HCT116 (cell line): Measurements from ENCODE around the gene NT5C1A. TPM values are rescaled to one million over a fixed set of nuclear protein-coding genes. Genes with fewer than 3 reads are reported as not detected.

Experiments
- ATAC-seq: fragments of 200-7000 bp; cut with Tn5 transposase; 2 replicates; pipeline ENCODE4 v1.9.1; 2020; ENCODE audit warnings: mild to moderate bottlenecking, moderate library complexity
- BruUV-seq: library from RNA; stranded (reverse); fragments of 400-500 nt; replicated peaks from 2 replicates; lab custom pipeline; 2021; lab: Mats Ljungman, UMichigan
- CTCF ChIA-PET: fragments of 300-600 bp; sonication (Branson Sonifier 250); formaldehyde crosslinking; loops from one replicate; lab custom pipeline; 2021; ENCODE audit warnings: antibody characterized with exemption; lab: Charles Lee
- POLR2A ChIA-PET: fragments of 300-600, 350-600 bp; sonication (Branson Sonifier 250); formaldehyde crosslinking; loops from one replicate; lab custom pipeline; 2021; ENCODE audit warnings: antibody characterized with exemption; lab: Charles Lee
- RAD21 ChIA-PET, 2 experiments: fragments of 300-600 bp; sonication (Branson Sonifier 250); formaldehyde crosslinking; loops; one replicate each; lab custom pipeline; 2023; ENCODE audit warnings: low total read pairs in 2 of 2; ENCODE audit not compliant: uncharacterized antibody in 2 of 2, unreplicated experiment in 2 of 2, low non-redundant PET in 1 of 2; lab: Charles Lee
- DNase-seq: peaks from one replicate; pipeline ENCODE4 v3.0.0-alpha.2; 2010; ENCODE audit warnings: low read depth, low spot score
- H2AFZ ChIP-seq: fragments of 200-600 bp; shearing (Covaris generic), sonication (generic); 2 replicates; pipeline ENCODE4 v1.6.1; 2017; ENCODE audit warnings: low read depth, mixed run types, mixed read lengths, antibody characterized with exemption, low read length; ENCODE audit not compliant: poor library complexity, severe bottlenecking
- H3K27ac ChIP-seq: 2 replicates; pipeline ENCODE4 v1.5.1; 2012; ENCODE audit warnings: low read depth, low read length
- H3K27me3 ChIP-seq: fragments of 200-600 bp; sonication (generic); 2 replicates; pipeline ENCODE4 v1.6.1; 2016; ENCODE audit warnings: mixed run types, low read length, mixed read lengths; ENCODE audit not compliant: insufficient read depth
- H3K36me3 ChIP-seq, 2 experiments: fragments of 200-500 bp in 1 of 2; fragments of 200-600 bp in 1 of 2; sonication (Bioruptor generic) in 1 of 2; sonication (generic) in 1 of 2; 2 replicates each; pipeline versions ENCODE4 v1.5.1 to v1.6.1; 2014 to 2016; ENCODE audit warnings: low read length in 2 of 2, inconsistent platforms in 1 of 2, mixed read lengths in 1 of 2, mixed run types in 1 of 2; ENCODE audit not compliant: insufficient read depth in 2 of 2, control insufficient read depth in 1 of 2
- H3K4me1 ChIP-seq, 2 experiments: fragments of 200-600 bp in 1 of 2; sonication (generic) in 1 of 2; 2 replicates each; pipeline versions ENCODE4 v1.5.1 to v1.6.1; 2012 to 2017; ENCODE audit warnings: low read length in 2 of 2, inconsistent platforms in 1 of 2, mild to moderate bottlenecking in 1 of 2, mixed read lengths in 1 of 2, mixed run types in 1 of 2, moderate library complexity in 1 of 2; ENCODE audit not compliant: insufficient read depth in 2 of 2, control insufficient read depth in 1 of 2
- H3K4me2 ChIP-seq: fragments of 200-600 bp; sonication (generic); 2 replicates; pipeline ENCODE4 v1.6.1; 2017; ENCODE audit warnings: mixed run types, low read length, mixed read lengths
- H3K4me3 ChIP-seq, 2 experiments: fragments of 200-600 bp in 1 of 2; sonication (generic) in 1 of 2; replicated peaks in 1 of 2; 2 replicates each; pipeline ENCODE4 v1.5.1; 2011 to 2016; ENCODE audit warnings: low read length in 2 of 2, control low read depth in 1 of 2, low read depth in 1 of 2, mild to moderate bottlenecking in 1 of 2, mixed read lengths in 1 of 2, mixed run types in 1 of 2
- H3K79me2 ChIP-seq: fragments of 200-600 bp; sonication (generic); 2 replicates; pipeline ENCODE4 v1.6.1; 2017; ENCODE audit warnings: mild to moderate bottlenecking, mixed run types, low read length, moderate library complexity, mixed read lengths; ENCODE audit not compliant: insufficient read depth
- H3K9ac ChIP-seq: fragments of 200-600 bp; sonication (generic); 2 replicates; pipeline ENCODE4 v1.6.1; 2016; ENCODE audit warnings: low read length, mixed read lengths
- H3K9me2 ChIP-seq: fragments of 200-600 bp; sonication (generic), shearing (Covaris generic); 2 replicates; pipeline ENCODE4 v1.6.1; 2017; ENCODE audit warnings: mixed run types, mild to moderate bottlenecking, moderate library complexity; ENCODE audit not compliant: insufficient read depth
- H3K9me3 ChIP-seq, 2 experiments: fragments of 200-500 bp in 1 of 2; fragments of 200-600 bp in 1 of 2; sonication (Bioruptor generic) in 1 of 2; sonication (generic) in 1 of 2; 2 replicates each; pipeline ENCODE4 v1.6.1; 2014 to 2017; ENCODE audit warnings: low read length in 2 of 2, mixed read lengths in 2 of 2, inconsistent platforms in 1 of 2, low read depth in 1 of 2, mild to moderate bottlenecking in 1 of 2, mixed run types in 1 of 2, moderate library complexity in 1 of 2; ENCODE audit not compliant: control insufficient read depth in 1 of 2, insufficient read depth in 1 of 2
- H4K20me1 ChIP-seq: fragments of 200-600 bp; sonication (generic), shearing (Covaris generic); 2 replicates; pipeline ENCODE4 v1.6.1; 2017; ENCODE audit warnings: mixed run types, mild to moderate bottlenecking, moderate library complexity; ENCODE audit not compliant: insufficient read depth
- ATF3 ChIP-seq: IDR thresholded peaks from 2 replicates; pipeline ENCODE4 v1.6.1; 2012
- CBX3 ChIP-seq: IDR thresholded peaks from 2 replicates; pipeline ENCODE4 v1.6.1; 2012; ENCODE audit warnings: low read depth
- CEBPB ChIP-seq: IDR thresholded peaks from 2 replicates; pipeline ENCODE4 v1.6.1; 2012; ENCODE audit warnings: low read depth
- CTCF ChIP-seq, 3 experiments: fragments of 200-600 bp in 1 of 3; sonication (generic) in 1 of 3; IDR thresholded peaks in 2 of 3; conservative IDR thresholded peaks in 1 of 3; 2 replicates each; pipeline ENCODE4 v1.5.1; 2012 to 2017; ENCODE audit warnings: low read depth in 2 of 3, low read length in 2 of 3, antibody characterized with exemption in 1 of 3, borderline replicate concordance in 1 of 3, control low read depth in 1 of 3, mild to moderate bottlenecking in 1 of 3, mixed read lengths in 1 of 3, mixed run types in 1 of 3, moderate library complexity in 1 of 3; ENCODE audit not compliant: insufficient read depth in 1 of 3
- EGR1 ChIP-seq: IDR thresholded peaks from 2 replicates; pipeline ENCODE4 v1.6.1; 2012; ENCODE audit warnings: low read depth
- ELF1 ChIP-seq: IDR thresholded peaks from 2 replicates; pipeline ENCODE4 v1.6.1; 2012; ENCODE audit warnings: low read depth, borderline replicate concordance
- EZH2 ChIP-seq: fragments of 200-600 bp; sonication (generic); IDR thresholded peaks from 2 replicates; pipeline ENCODE4 v1.6.1; 2017; ENCODE audit warnings: antibody characterized with exemption, mixed run types
- JUND ChIP-seq: IDR thresholded peaks from 2 replicates; pipeline ENCODE4 v1.6.1; 2012
- MAX ChIP-seq: IDR thresholded peaks from 2 replicates; pipeline ENCODE4 v1.6.1; 2012
- POLR2AphosphoS5 ChIP-seq: IDR thresholded peaks from 2 replicates; pipeline ENCODE4 v1.6.1; 2011; ENCODE audit warnings: mild to moderate bottlenecking, low read depth, low read length, moderate library complexity
- RAD21 ChIP-seq: IDR thresholded peaks from 2 replicates; pipeline ENCODE4 v1.6.1; 2012; ENCODE audit warnings: low read depth, mild to moderate bottlenecking
- REST ChIP-seq: IDR thresholded peaks from 2 replicates; pipeline ENCODE4 v1.6.1; 2012; ENCODE audit warnings: low read depth
- SIN3A ChIP-seq: IDR thresholded peaks from 2 replicates; pipeline ENCODE4 v1.6.1; 2012; ENCODE audit warnings: low read depth
- SP1 ChIP-seq: IDR thresholded peaks from 2 replicates; pipeline ENCODE4 v1.6.1; 2012; ENCODE audit warnings: low read depth
- TCF7L2 ChIP-seq: IDR thresholded peaks from 2 replicates; pipeline ENCODE4 v1.7.0; 2011; ENCODE audit warnings: borderline replicate concordance, inconsistent platforms; ENCODE audit not compliant: insufficient read depth, insufficient read length; ENCODE audit errors: extremely low read depth
- YY1 ChIP-seq: IDR thresholded peaks from 2 replicates; pipeline ENCODE4 v1.6.1; 2011; ENCODE audit warnings: low read length, low read depth, moderate library complexity, mild to moderate bottlenecking; ENCODE audit not compliant: insufficient replicate concordance; ENCODE audit errors: extremely low read depth
- ZBTB33 ChIP-seq: IDR thresholded peaks from 2 replicates; pipeline ENCODE4 v1.6.1; 2011; ENCODE audit warnings: mild to moderate bottlenecking, low read length, moderate library complexity; ENCODE audit not compliant: insufficient replicate concordance; ENCODE audit errors: extremely low read depth
- ZFX ChIP-seq: fragments of 450-650 bp; IDR thresholded peaks from 2 replicates; pipeline ENCODE4 v1.6.1; 2017
- ZNF274 ChIP-seq: fragments of 200-500 bp; sonication (Bioruptor generic); IDR thresholded peaks from 2 replicates; pipeline ENCODE4 v1.6.1; 2014; ENCODE audit warnings: mild to moderate bottlenecking, low read depth, low read length, inconsistent platforms
- intact Hi-C: fragments of 100-400 bp; cut with micrococcal nuclease; formaldehyde crosslinking; loops from 2 replicates; pipeline ENCODE4 v1.10.0; 2022
- total RNA-seq: library from RNA; stranded (reverse); gene quantifications from one replicate; pipeline ENCODE4 v1.2.1, GENCODE V29; 2021; ENCODE audit not compliant: unreplicated experiment

The NT5C1A gene
- total RNA-seq, 1 experiment from 2014 or later = not detected

- intact Hi-C loops = loop anchor here (5.0 kb wide), 1 partner anchor 64 kb away; no protein-coding TSS in a partner anchor
- ChIA-PET POLR2A (interaction anchor here (1.6 kb wide), 1 partner anchor 52 kb away, joined by 8 read pairs; no protein-coding TSS in a partner anchor), CTCF (interaction anchor here (0.6 to 3.9 kb wide), 21 partner anchors 10 to 559 kb away, joined by 3 to 38 read pairs (median 4); partner anchors contain the start of genes HPCAL4 and PPIE), RAD21 (interaction anchor here (1.0 kb wide), 2 partner anchors 44 to 52 kb away, joined by 3 read pairs; no protein-coding TSS in a partner anchor)
- Histone ChIP-seq H3K79me2 (no peaks in the 10 kb centered on the region), H2AFZ (peak overlapping the region; percentile 97), H3K4me3 (peak overlapping the region; percentile 41 to 50), H3K9me2 (no peaks in the 10 kb centered on the region), H4K20me1 (no peaks in the 10 kb centered on the region), H3K36me3 (no peaks in the 10 kb centered on the region), H3K4me1 (peaks cover 0 to 18% of the 10 kb centered on the region in 2 experiments; a peak in 2 of 4 replicates), H3K27ac (no peak overlapping the region), H3K9ac (peak overlapping the region; percentile 25; the same call in 1 of the 2 replicates), H3K4me2 (peak overlapping the region; percentile 73), H3K27me3 (no peaks in the 10 kb centered on the region), H3K9me3 (no peaks in the 10 kb centered on the region)
- no TSS peak for BruUV-seq
- DNase-seq (peak; percentile 69), ATAC-seq (peak; percentile 94)
- no peak for TF ChIP-seq TCF7L2
- no peak for TF ChIP-seq EZH2
- no peak for TF ChIP-seq ZBTB33
- no peak for TF ChIP-seq CBX3
- TF ChIP-seq ZNF274 = no peak
- TF ChIP-seq YY1 = no peak
- TF ChIP-seq CTCF (IDR thresholded peaks at IDR 0.05 in 2 of 3, conservative IDR thresholded peaks at IDR 0.05 in 1 of 3; ENCODE audit: borderline replicate concordance in 1 of 3, insufficient read depth in 1 of 3, low read depth in 2 of 3, low read length in 2 of 3) = peak; percentile 58 to 94 (median 90); a peak in 5 of 6 replicates
- no peak for TF ChIP-seq EGR1
- TF ChIP-seq REST = no peak
- TF ChIP-seq MAX = no peak
- no peak for TF ChIP-seq SP1
- TF ChIP-seq JUND = no peak
- no peak for TF ChIP-seq ZFX
- no peak for TF ChIP-seq ELF1
- no peak for TF ChIP-seq CEBPB
- peak; percentile 57 for TF ChIP-seq RAD21
- no peak for TF ChIP-seq SIN3A
- no peak for TF ChIP-seq ATF3
- peak; percentile 51 for TF ChIP-seq POLR2AphosphoS5
Measured at GRCh38 chr1:39657923-39658485, 13.9 kb downstream of the NT5C1A start.
